SK-N-SH (cell line): ENCODE measurements around the gene UNC5B. TPM values are rescaled to one million over a fixed set of nuclear protein-coding genes. Genes with fewer than 3 reads are reported as not detected.
A peak's percentile ranks its signal among the peaks of the same experiment; 100 is the strongest.

ENCODE experiments used
- CTCF ChIA-PET: fragments of 300-600, 350-600 bp; formaldehyde crosslinking; extraction: SDS; loops from one replicate; lab custom pipeline; 2021; lab: Yijun Ruan, JAX
- POLR2A ChIA-PET: fragments of 350-600 bp; sonication (Branson Sonifier 250); formaldehyde crosslinking; extraction: SDS; loops from one replicate; lab custom pipeline; 2020; ENCODE audit warnings: antibody characterized with exemption, inconsistent platforms; lab: Yijun Ruan, JAX
- DNase-seq: peaks from one replicate; pipeline ENCODE4 v3.0.0; 2012
- H2AFZ ChIP-seq: fragments of 200-600 bp; sonication (generic); 2 replicates; pipeline ENCODE4 v1.8.1; 2016; ENCODE audit warnings: antibody characterized with exemption, mild to moderate bottlenecking, low read depth
- H3F3A ChIP-seq: fragments of 200-600 bp; sonication (generic); replicated peaks from 2 replicates; pipeline ENCODE3; 2016; ENCODE audit warnings: antibody characterized with exemption, mild to moderate bottlenecking; ENCODE audit not compliant: insufficient read depth
- H3K27ac ChIP-seq, 2 experiments: fragments of 200-500 bp in 1 of 2; fragments of 200-600 bp in 1 of 2; sonication (Bioruptor generic) in 1 of 2; sonication (generic), shearing (Covaris generic) in 1 of 2; 2 replicates each; pipeline versions ENCODE4 v1.5.1 to v1.6.1; 2014 to 2016; ENCODE audit warnings: low read depth in 2 of 2, inconsistent platforms in 1 of 2, low read length in 1 of 2, mild to moderate bottlenecking in 1 of 2, mixed read lengths in 1 of 2
- H3K27me3 ChIP-seq: fragments of 200-600 bp; sonication (generic), shearing (Covaris generic); 2 replicates; pipeline ENCODE4 v1.6.1; 2016; ENCODE audit warnings: mixed run types; ENCODE audit not compliant: insufficient read depth
- H3K36me3 ChIP-seq, 2 experiments: fragments of 200-500 bp in 1 of 2; fragments of 200-600 bp in 1 of 2; sonication (Bioruptor generic) in 1 of 2; sonication (generic) in 1 of 2; replicated peaks in 1 of 2; 2 replicates each; pipeline versions ENCODE3 to v1.5.1; 2014 to 2016; ENCODE audit warnings: low read length in 1 of 2, mild to moderate bottlenecking in 1 of 2; ENCODE audit not compliant: insufficient read depth in 2 of 2, control insufficient read depth in 1 of 2
- H3K4me1 ChIP-seq, 2 experiments: fragments of 200-500 bp in 1 of 2; fragments of 200-600 bp in 1 of 2; sonication (Bioruptor generic) in 1 of 2; sonication (generic), shearing (Covaris generic) in 1 of 2; 2 replicates each; pipeline versions ENCODE4 v1.5.1 to v1.6.1; 2014 to 2016; ENCODE audit warnings: low read depth in 1 of 2, low read length in 1 of 2, mixed run types in 1 of 2; ENCODE audit not compliant: insufficient read depth in 2 of 2, control insufficient read depth in 1 of 2
- H3K4me2 ChIP-seq: fragments of 200-600 bp; sonication (generic), shearing (Covaris generic); 2 replicates; pipeline ENCODE4 v1.6.1; 2017; ENCODE audit warnings: mixed run types
- H3K4me3 ChIP-seq, 2 experiments: fragments of 200-500 bp in 1 of 2; fragments of 200-600 bp in 1 of 2; sonication (Bioruptor generic) in 1 of 2; sonication (generic), shearing (Covaris generic) in 1 of 2; 2 replicates each; pipeline versions ENCODE4 v1.5.1 to v1.8.1; 2014 to 2016; ENCODE audit warnings: low read depth in 2 of 2, inconsistent platforms in 1 of 2, low read length in 1 of 2, mild to moderate bottlenecking in 1 of 2, mixed read lengths in 1 of 2, moderate library complexity in 1 of 2
- H3K79me2 ChIP-seq: fragments of 200-600 bp; sonication (generic); 2 replicates; pipeline ENCODE4 v1.8.1; 2017; ENCODE audit warnings: mild to moderate bottlenecking; ENCODE audit not compliant: insufficient read depth
- H3K9ac ChIP-seq: fragments of 200-600 bp; sonication (generic); 2 replicates; pipeline ENCODE4 v1.6.1; 2017; ENCODE audit warnings: mixed run types
- H3K9me2 ChIP-seq: fragments of 200-600 bp; sonication (generic); 2 replicates; pipeline ENCODE4 v1.6.1; 2017; ENCODE audit warnings: mixed run types
- H3K9me3 ChIP-seq: fragments of 200-600 bp; sonication (generic); 2 replicates; pipeline ENCODE4 v1.6.1; 2017; ENCODE audit warnings: mixed run types, mild to moderate bottlenecking, moderate library complexity
- H4K20me1 ChIP-seq: fragments of 200-600 bp; sonication (generic); 2 replicates; pipeline ENCODE4 v1.6.1; 2017; ENCODE audit warnings: mild to moderate bottlenecking, mixed run types; ENCODE audit not compliant: insufficient read depth
- CTCF ChIP-seq: fragments of 200-600 bp; sonication (generic); IDR thresholded peaks from 2 replicates; pipeline ENCODE4 v1.6.1; 2017; ENCODE audit warnings: antibody characterized with exemption, mild to moderate bottlenecking, moderate library complexity
- ELF1 ChIP-seq: IDR thresholded peaks from 2 replicates; pipeline ENCODE4 v1.4.0; 2012
- EP300 ChIP-seq, 2 experiments: IDR thresholded peaks; 2 replicates each; pipeline versions ENCODE4 v1.4.0 to v1.6.1; 2012; ENCODE audit warnings: borderline replicate concordance in 1 of 2, low read depth in 1 of 2, low read length in 1 of 2
- FOSL2 ChIP-seq: IDR thresholded peaks from 2 replicates; pipeline ENCODE4 v1.4.0; 2012; ENCODE audit warnings: low read depth, mild to moderate bottlenecking, moderate library complexity, borderline replicate concordance
- FOXJ3 ChIP-seq: sonication (generic); formaldehyde crosslinking; IDR thresholded peaks from 2 replicates; pipeline ENCODE4 v1.5.1; 2020; ENCODE audit warnings: mild to moderate bottlenecking, missing genetic modification reagents
- GATA2 ChIP-seq: sonication (generic); formaldehyde crosslinking; IDR thresholded peaks from 2 replicates; pipeline ENCODE4 v1.5.0; 2020; ENCODE audit warnings: mild to moderate bottlenecking, missing genetic modification reagents
- JUND ChIP-seq: IDR thresholded peaks from 2 replicates; pipeline ENCODE4 v1.4.0; 2012
- NFIC ChIP-seq: IDR thresholded peaks from 2 replicates; pipeline ENCODE4 v1.4.0; 2012; ENCODE audit warnings: borderline replicate concordance
- PBX3 ChIP-seq: IDR thresholded peaks from 2 replicates; pipeline ENCODE4; 2012
- POLR2AphosphoS5 ChIP-seq: IDR thresholded peaks from 2 replicates; pipeline ENCODE4 v1.6.1; 2012; ENCODE audit warnings: low read depth, low read length
- RAD21 ChIP-seq: IDR thresholded peaks from 2 replicates; pipeline ENCODE4 v1.6.1; 2012; ENCODE audit warnings: mild to moderate bottlenecking, low read length
- RXRA ChIP-seq: IDR thresholded peaks from 2 replicates; pipeline ENCODE4 v1.4.0; 2012; ENCODE audit warnings: low read depth, mild to moderate bottlenecking, borderline replicate concordance
- SMC3 ChIP-seq: IDR thresholded peaks from 2 replicates; pipeline ENCODE4 v1.6.1; 2012; ENCODE audit warnings: low read depth, low read length, improper control_type of control experiment
- ZBTB33 ChIP-seq: IDR thresholded peaks from 2 replicates; pipeline ENCODE4 v1.4.0; 2012; ENCODE audit warnings: low read depth, borderline replicate concordance
- WGBS: methylation state at CpG from one replicate; pipeline ENCODE4 v1.1.6; 2017; ENCODE audit warnings: low lambda C conversion rate; 5-methylcytosine and 5-hydroxymethylcytosine counted together
- polyA plus RNA-seq, 3 experiments: library from polyadenylated mRNA; depleted of rRNA; stranded (reverse); fragments of >200 nt; gene quantifications; 2 replicates each; pipeline ENCODE4 v1.2.3, GENCODE V29; 2012
- TF ChIP-seq, protein P1 (sequence below): IDR thresholded peaks from 2 replicates; pipeline ENCODE4 v1.6.1; 2012; ENCODE audit warnings: mild to moderate bottlenecking, low read depth, low read length, moderate library complexity
- TF ChIP-seq, protein P2 (sequence below): fragments of 150-350 bp; IDR thresholded peaks from 2 replicates; pipeline ENCODE4 v1.6.1; 2016; ENCODE audit warnings: mild to moderate bottlenecking, low read depth, low read length

Gene UNC5B
- polyA plus RNA-seq, 1 of the 3 experiments (the other 2 are of a cell fraction), result 13.8 TPM

- TF ChIP-seq, protein P1, sequence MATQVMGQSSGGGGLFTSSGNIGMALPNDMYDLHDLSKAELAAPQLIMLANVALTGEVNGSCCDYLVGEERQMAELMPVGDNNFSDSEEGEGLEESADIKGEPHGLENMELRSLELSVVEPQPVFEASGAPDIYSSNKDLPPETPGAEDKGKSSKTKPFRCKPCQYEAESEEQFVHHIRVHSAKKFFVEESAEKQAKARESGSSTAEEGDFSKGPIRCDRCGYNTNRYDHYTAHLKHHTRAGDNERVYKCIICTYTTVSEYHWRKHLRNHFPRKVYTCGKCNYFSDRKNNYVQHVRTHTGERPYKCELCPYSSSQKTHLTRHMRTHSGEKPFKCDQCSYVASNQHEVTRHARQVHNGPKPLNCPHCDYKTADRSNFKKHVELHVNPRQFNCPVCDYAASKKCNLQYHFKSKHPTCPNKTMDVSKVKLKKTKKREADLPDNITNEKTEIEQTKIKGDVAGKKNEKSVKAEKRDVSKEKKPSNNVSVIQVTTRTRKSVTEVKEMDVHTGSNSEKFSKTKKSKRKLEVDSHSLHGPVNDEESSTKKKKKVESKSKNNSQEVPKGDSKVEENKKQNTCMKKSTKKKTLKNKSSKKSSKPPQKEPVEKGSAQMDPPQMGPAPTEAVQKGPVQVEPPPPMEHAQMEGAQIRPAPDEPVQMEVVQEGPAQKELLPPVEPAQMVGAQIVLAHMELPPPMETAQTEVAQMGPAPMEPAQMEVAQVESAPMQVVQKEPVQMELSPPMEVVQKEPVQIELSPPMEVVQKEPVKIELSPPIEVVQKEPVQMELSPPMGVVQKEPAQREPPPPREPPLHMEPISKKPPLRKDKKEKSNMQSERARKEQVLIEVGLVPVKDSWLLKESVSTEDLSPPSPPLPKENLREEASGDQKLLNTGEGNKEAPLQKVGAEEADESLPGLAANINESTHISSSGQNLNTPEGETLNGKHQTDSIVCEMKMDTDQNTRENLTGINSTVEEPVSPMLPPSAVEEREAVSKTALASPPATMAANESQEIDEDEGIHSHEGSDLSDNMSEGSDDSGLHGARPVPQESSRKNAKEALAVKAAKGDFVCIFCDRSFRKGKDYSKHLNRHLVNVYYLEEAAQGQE, result no peak
- TF ChIP-seq, protein P2, sequence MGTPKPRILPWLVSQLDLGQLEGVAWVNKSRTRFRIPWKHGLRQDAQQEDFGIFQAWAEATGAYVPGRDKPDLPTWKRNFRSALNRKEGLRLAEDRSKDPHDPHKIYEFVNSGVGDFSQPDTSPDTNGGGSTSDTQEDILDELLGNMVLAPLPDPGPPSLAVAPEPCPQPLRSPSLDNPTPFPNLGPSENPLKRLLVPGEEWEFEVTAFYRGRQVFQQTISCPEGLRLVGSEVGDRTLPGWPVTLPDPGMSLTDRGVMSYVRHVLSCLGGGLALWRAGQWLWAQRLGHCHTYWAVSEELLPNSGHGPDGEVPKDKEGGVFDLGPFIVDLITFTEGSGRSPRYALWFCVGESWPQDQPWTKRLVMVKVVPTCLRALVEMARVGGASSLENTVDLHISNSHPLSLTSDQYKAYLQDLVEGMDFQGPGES, result no peak
- TF ChIP-seq ELF1 (no peak), ZBTB33 (no peak), SMC3 (no peak; the same call in 1 of the 2 replicates), JUND (no peak), RXRA (no peak; the same call in 1 of the 2 replicates), RAD21 (no peak; the same call in 1 of the 2 replicates)
- TF ChIP-seq, all 33 proteins: peak for 8
Measured at GRCh38 chr10:71232089-71232998, 20.0 kb downstream of the UNC5B start (continued).

GRCh38 chr10:71233482-71233892 is 21.1 kb downstream of the UNC5B start:
- ChIA-PET POLR2A (interaction anchor here (0.9 to 7.3 kb wide), 12 partner anchors 8 to 346 kb away, joined by 3 to 65 read pairs (median 8); partner anchors contain the start of gene UNC5B), CTCF (interaction anchor here (1.1 to 12.0 kb wide), 8 partner anchors 11 to 330 kb away, joined by 3 to 72 read pairs (median 12); no protein-coding TSS in a partner anchor)
- Histone ChIP-seq H3F3A (peaks cover 23% of the 10 kb centered on the region), H3K9me3 (no peaks in the 10 kb centered on the region), H2AFZ (no peak overlapping the region), H3K4me1 (peaks cover 69 to 98% of the 10 kb centered on the region in 2 experiments), H3K4me3 (no peak overlapping the region), H3K4me2 (peak overlapping the region; percentile 85; the same call in 1 of the 2 replicates), H3K27ac (peak overlapping the region; percentile 94 to 100), H3K36me3 (peaks cover 0 to 2% of the 10 kb centered on the region in 2 experiments), H3K9me2 (no peaks in the 10 kb centered on the region), H3K9ac (no peak overlapping the region), H4K20me1 (peaks cover 33% of the 10 kb centered on the region; the same call in 1 of the 2 replicates), H3K27me3 (no peaks in the 10 kb centered on the region), H3K79me2 (peaks cover 89% of the 10 kb centered on the region)
- DNase-seq, result peak; percentile 65
- 56% methylated on average over 3 of the region's 3 CpGs for WGBS
- TF ChIP-seq CTCF, result no peak
- peak; percentile 59 for TF ChIP-seq GATA2 (CRISPR knock-in tag)
- TF ChIP-seq EP300 (IDR thresholded peaks at IDR 0.05; ENCODE audit: borderline replicate concordance in 1 of 2, low read depth in 1 of 2, low read length in 1 of 2), result peak in 1 of 2 experiments; percentile 30; a peak in 1 of 4 replicates
- TF ChIP-seq NFIC, result no peak
- TF ChIP-seq PBX3, result no peak
- TF ChIP-seq FOSL2, result no peak
- TF ChIP-seq POLR2AphosphoS5, result no peak
- 0 out of 2 replicates have a peak, but pooled peaks have one; percentile 2 for TF ChIP-seq RAD21
- TF ChIP-seq FOXJ3 (CRISPR knock-in tag), result no peak
- TF ChIP-seq ELF1, result no peak
